ENCODE data around the gene KIF5A. TPM values are rescaled to one million over a fixed set of nuclear protein-coding genes. Genes with fewer than 3 reads are reported as not detected.

KIF5A gene
- total RNA-seq, 1 experiment from 2014 or later: not detected

GRCh38 chr12:57621497-57622292 lies 71.9 kb downstream of the KIF5A start:
- DNase-seq (ENCODE audit: low read depth): peak; percentile 41
- in situ Hi-C loops (cut with HindIII; ENCODE audit: low pct_unique_long_range_greater_than_20kb, low sequenced_read_pairs): no loop called here

- in situ Hi-C loops (cut with HindIII; ENCODE audit: low pct_unique_long_range_greater_than_20kb, low sequenced_read_pairs): no loop called here
- DNase-seq (ENCODE audit: low read depth): no peak
Observed at GRCh38 chr12:57622293-57623245, 72.7 kb downstream of the KIF5A start.

- in situ Hi-C loops (cut with HindIII; ENCODE audit: low pct_unique_long_range_greater_than_20kb, low sequenced_read_pairs): no loop called here
- DNase-seq (ENCODE audit: low read depth): no peak
Observed at GRCh38 chr12:57623385-57623784, 73.5 kb downstream of the KIF5A start.

GRCh38 chr12:57623811-57624390 lies 74.1 kb downstream of the KIF5A start:
- in situ Hi-C loops (cut with HindIII; ENCODE audit: low pct_unique_long_range_greater_than_20kb, low sequenced_read_pairs): no loop called here
- no peak for DNase-seq (ENCODE audit: low read depth)

- in situ Hi-C loops (cut with HindIII; ENCODE audit: low pct_unique_long_range_greater_than_20kb, low sequenced_read_pairs): no loop called here
- no peak for DNase-seq (ENCODE audit: low read depth)
Observed at GRCh38 chr12:57624441-57625220, 74.8 kb downstream of the KIF5A start.

- DNase-seq (ENCODE audit: low read depth): no peak
- in situ Hi-C loops (cut with HindIII; ENCODE audit: low pct_unique_long_range_greater_than_20kb, low sequenced_read_pairs): no loop called here
Observed at GRCh38 chr12:57625261-57626032, 75.6 kb downstream of the KIF5A start.

GRCh38 chr12:57626111-57626920 lies 76.5 kb downstream of the KIF5A start:
- in situ Hi-C loops (cut with HindIII; ENCODE audit: low pct_unique_long_range_greater_than_20kb, low sequenced_read_pairs): no loop called here

GRCh38 chr12:57626921-57627445 lies 77.1 kb downstream of the KIF5A start:
- no peak for DNase-seq (ENCODE audit: low read depth)
- in situ Hi-C loops (cut with HindIII; ENCODE audit: low pct_unique_long_range_greater_than_20kb, low sequenced_read_pairs): no loop called here

More at GRCh38 chr12:57626111-57626920, 76.5 kb downstream of the KIF5A start:
- DNase-seq (ENCODE audit: low read depth): no peak

GRCh38 chr12:57627501-57628279 lies 77.8 kb downstream of the KIF5A start:
- no peak for DNase-seq (ENCODE audit: low read depth)
- in situ Hi-C loops (cut with HindIII; ENCODE audit: low pct_unique_long_range_greater_than_20kb, low sequenced_read_pairs): no loop called here

GRCh38 chr12:57628280-57629191 lies 78.7 kb downstream of the KIF5A start:
- in situ Hi-C loops (cut with HindIII; ENCODE audit: low pct_unique_long_range_greater_than_20kb, low sequenced_read_pairs): no loop called here
- DNase-seq (ENCODE audit: low read depth): no peak

- no peak for DNase-seq (ENCODE audit: low read depth)
- in situ Hi-C loops (cut with HindIII; ENCODE audit: low pct_unique_long_range_greater_than_20kb, low sequenced_read_pairs): no loop called here
Observed at GRCh38 chr12:57629897-57630471, 80.1 kb downstream of the KIF5A start.

- in situ Hi-C loops (cut with HindIII; ENCODE audit: low pct_unique_long_range_greater_than_20kb, low sequenced_read_pairs): no loop called here
- DNase-seq (ENCODE audit: low read depth): no peak
Observed at GRCh38 chr12:57630891-57631433, 81.1 kb downstream of the KIF5A start.

- in situ Hi-C loops (cut with HindIII; ENCODE audit: low pct_unique_long_range_greater_than_20kb, low sequenced_read_pairs): no loop called here
- no peak for DNase-seq (ENCODE audit: low read depth)
Observed at GRCh38 chr12:57631566-57632072, 81.8 kb downstream of the KIF5A start.
